Activated T-cell treated with anti-CD3 and anti-CD28 coated beads for 1 hour (primary cell): ENCODE results near the gene ZNF148.

ENCODE experiments used
- DNase-seq: peaks from one replicate; pipeline ENCODE4 v3.0.0-alpha.2; 2020; ENCODE audit warnings: low read depth

Gene ZNF148

DNA sequence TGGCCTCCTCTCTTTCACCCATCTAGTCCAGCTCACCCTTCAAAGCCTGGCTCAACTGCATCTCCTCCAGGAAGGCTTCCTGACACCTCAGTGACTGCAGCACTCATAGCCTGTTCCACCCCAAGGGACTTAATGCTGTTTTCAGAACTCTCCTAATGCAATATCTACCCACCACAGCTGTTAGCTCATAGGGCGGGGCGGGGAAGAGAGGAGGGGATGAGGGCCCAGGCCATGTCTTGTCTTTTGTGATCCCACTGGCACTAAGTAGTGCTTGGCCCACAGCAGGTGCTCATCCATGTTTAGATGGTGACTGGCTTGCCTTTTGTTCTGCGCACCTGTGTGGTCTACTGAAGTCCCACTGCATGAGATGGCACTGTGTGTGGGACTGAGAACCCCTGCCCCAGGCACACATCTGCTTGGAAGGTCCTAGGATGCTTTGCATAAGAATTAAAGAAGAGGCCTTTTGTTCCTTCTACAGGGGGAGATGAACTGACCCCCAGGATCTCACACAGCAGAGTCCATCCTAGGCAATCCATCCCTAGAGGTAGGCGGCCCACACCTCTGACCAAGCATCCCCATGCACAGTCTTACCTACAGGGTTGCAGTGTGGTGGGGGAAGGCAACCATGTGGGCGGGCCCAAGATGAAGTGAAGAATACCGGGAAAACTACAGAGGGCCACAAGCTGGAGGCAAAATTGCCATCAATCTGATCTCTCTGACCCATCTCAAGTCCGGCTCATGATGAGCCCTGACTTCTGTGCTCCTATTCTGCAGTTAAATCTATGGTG, 185.6 kb downstream of the ZNF148 start:
- DNase-seq, result no peak

DNA sequence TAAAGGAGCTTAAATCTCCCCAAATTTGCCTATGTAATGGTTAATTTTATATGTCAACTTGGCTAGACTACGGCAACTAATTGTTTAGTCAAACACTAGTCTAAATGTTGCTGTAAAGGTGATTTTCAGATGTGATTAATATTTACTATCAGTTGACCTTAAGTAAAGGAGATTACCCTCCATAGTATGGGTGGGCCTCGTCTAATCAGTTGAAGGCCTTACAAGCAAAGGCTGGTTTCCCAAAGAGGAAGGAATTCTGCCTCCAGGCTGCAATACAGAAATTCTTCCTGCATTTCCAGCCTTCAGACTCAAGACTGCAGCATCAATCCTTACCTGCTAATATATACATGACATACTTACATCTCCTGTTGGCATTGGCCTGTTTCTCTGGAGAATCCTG, 186.2 kb downstream of the ZNF148 start:
- no peak for DNase-seq

DNA sequence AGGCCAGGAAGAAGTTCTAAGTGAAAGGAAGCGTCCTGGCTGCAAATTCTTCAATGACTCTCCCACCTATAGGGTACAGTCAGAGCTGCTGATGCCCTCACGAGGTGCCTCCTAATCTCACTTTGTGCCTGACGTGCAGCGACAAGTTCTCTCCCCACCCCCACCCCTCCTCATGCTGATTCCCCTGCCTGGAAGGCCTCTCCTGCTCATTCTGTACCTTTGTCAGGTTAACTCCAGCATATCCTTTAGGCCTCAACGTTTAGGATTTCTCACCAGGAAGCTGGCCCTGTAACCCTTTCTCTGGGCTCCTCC, 187.6 kb downstream of the ZNF148 start:
- no peak for DNase-seq

DNA sequence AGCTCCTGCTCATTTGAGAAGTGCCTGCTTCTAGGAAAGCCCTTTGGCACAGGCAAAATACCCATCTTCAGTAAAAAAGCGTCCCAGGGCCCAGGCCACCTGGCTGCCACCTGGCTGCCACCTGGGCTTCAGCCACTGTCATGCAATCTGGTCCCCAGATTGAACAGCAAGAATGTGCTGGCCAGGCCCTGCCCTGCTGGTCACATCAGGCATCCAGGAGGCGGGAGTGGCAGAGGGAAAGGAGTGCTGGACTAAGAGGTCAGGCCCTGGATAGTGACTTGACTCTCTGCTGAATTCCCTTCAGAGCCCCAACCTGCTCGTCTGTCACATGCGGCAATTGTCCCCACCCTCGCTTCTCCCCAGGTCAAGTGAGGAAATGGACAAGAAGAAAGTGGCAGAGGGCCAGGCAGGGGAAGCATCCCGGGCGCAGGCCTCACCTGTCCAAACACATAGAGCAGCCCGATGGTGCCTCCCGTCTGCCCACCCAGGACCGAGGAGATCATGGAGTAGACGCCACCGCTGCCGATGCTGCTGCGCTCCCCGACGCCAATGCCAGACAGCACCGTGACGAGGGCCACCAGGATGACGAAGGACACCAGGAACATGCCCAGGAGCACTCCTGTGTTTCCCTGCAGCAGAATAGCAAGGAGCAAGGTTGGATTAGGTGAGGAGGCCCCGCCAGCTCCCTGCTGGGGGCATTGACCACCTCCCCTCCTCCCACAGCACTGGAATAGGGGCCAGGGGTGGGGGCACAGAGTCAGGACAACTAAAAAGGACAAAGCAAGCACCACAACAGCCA, 188.1 kb downstream of the ZNF148 start:
- no peak for DNase-seq

DNA sequence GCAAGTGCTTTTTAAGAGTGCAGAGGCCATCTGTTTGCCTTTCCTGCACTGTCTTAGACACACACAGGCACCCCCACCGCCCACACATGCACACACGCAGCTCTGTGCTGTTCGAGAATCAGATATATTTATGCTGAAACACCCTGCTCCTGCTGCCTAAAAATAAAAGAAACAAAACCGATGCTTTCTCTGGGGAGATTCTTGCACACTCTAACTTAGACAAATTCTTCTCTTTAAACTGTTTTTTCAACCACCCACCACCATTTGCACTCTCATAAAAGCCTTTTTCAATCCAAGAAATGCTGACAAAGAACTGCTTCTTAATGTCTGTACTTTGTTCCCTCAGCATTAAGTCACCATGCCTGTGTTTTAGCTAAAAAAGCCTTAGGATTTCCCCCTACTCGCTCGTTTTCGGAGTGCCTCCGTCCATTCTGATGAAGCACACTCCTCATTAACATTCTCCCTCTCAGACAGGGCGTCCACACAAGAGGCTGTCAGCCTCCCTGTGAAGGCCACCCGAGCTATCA, 188.8 kb downstream of the ZNF148 start:
- no peak for DNase-seq

DNA sequence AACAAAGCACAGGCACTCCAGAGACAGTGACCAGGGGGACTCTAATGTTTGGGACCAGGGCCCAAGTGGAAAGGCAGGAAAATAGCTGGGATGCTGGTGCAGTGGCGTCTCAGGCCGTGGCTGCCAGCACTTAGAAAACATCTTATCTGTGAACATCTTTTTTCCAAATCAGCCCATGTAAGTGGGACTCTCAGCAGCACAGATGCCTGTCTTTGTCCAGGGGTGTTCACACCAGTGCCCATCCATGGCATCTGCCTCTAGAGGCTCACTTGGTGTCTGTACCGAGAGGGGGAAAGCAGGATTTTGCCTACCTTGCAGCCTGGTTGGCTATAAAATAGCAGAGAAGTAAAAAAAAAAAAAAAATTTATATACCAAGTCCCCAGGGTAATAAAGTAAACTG, 189.3 kb downstream of the ZNF148 start:
- DNase-seq, result no peak

DNA sequence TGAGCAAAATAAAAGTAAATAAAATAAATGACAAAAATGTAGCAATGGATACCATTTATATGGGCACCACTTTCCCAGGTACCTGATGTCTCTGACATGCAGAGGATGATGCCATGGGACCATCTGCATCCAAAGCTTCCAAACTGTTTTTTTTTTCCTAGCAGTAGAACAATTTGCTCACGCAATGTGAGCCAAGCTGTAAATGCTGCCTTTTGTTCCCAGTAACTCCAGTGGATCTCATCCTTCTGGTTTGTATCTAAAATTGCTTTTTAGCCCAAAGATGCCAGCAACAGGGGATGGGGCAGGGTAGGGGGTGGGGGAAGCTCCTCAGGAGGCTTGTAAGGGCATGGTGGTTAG, 195.3 kb downstream of the ZNF148 start:
- DNase-seq, result no peak

DNA sequence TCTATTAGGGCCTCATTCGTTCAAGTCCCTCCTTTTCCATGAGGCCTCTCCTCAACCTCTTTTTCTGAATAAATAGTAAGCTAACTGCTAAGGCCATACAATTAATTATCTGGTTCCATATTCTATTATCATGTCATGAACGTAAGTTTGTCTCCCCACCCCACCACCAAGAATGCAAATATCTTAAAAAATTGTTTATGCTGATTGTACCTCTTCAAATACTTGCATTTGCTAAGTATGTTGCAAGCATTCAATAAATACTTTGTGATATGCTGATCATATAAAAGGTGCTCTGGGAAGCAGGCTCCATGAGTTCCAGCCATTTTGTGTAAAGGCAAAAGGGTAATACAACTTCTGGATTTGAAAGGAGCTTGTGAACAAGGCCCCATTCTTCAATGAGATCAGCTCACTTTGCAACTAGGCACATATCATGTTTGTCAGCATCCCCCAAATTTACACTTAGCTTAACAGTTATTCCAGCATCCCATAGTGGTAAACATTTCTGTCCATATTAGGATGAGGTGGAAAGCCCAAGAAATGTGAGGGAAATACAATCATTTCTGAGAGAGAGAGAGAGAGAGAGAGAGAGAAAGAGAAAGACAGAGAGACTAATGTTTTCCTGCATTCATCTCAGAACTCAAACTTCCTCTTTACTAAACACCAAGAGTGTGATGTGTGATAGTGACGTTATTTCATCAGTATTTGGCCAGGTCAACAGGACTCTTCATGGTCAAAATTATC, 195.8 kb downstream of the ZNF148 start:
- no peak for DNase-seq

DNA sequence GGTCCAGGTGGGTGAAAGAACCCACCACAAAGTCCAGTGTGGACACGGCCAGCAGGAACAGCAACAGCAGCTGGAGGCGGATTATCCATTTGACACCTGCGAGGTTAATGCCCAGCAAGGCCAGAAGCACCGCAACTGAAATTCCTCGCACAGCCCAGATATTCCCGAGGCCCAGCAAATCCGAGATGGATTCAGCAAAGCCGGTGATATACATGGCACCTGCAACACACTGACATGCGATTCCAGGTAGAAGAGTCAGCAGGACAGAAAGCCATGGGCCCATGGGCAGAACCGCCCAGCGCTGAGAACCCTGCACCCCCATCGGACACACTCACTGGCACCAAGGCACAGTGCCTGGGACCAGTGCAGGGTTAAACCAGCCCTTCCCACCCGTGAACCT, 197.4 kb downstream of the ZNF148 start:
- DNase-seq, result no peak
